ENCODE data around the gene KIAA0319L.

DNA sequence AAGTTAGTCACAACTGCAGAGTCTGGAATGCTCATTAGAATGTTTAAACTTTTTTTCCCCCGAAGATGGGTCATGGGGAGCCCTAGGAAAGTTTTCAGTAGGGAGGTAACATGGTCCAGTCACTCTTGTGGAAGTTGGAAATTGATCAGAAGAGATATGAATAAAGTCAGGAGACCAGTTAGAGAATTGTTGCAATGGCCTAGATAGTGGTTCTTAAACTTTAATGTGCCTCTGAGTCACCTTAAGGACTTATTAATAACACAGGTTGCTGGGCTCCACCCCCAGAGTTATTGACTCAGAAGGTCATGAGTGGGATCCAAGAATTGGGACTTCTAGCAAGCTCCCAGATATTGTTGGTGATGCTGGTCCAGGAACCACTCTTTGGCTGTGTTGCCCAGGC is 12.7 kb upstream of the KIAA0319L start:
- TF ChIP-seq, protein P1, sequence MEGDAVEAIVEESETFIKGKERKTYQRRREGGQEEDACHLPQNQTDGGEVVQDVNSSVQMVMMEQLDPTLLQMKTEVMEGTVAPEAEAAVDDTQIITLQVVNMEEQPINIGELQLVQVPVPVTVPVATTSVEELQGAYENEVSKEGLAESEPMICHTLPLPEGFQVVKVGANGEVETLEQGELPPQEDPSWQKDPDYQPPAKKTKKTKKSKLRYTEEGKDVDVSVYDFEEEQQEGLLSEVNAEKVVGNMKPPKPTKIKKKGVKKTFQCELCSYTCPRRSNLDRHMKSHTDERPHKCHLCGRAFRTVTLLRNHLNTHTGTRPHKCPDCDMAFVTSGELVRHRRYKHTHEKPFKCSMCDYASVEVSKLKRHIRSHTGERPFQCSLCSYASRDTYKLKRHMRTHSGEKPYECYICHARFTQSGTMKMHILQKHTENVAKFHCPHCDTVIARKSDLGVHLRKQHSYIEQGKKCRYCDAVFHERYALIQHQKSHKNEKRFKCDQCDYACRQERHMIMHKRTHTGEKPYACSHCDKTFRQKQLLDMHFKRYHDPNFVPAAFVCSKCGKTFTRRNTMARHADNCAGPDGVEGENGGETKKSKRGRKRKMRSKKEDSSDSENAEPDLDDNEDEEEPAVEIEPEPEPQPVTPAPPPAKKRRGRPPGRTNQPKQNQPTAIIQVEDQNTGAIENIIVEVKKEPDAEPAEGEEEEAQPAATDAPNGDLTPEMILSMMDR (IDR thresholded peaks at IDR 0.05; ENCODE audit: borderline replicate concordance, extremely low read depth, low read length, poor library complexity, severe bottlenecking) = no peak
- TF ChIP-seq EZH2 (IDR thresholded peaks at IDR 0.05; ENCODE audit: borderline replicate concordance, low read depth, low read length, severe bottlenecking) = no peak
